ENCODE data around the gene NET1. TPM values are rescaled to one million over a fixed set of nuclear protein-coding genes. Genes with fewer than 3 reads are reported as not detected.

NET1 gene
- total RNA-seq, 1 donor from 2014 or later, result 47.5 TPM

GRCh38 chr10:5393529-5393928 lies 18.8 kb upstream of the NET1 start:
- H3K4me3 Mint-ChIP-seq (ENCODE audit: unreplicated experiment), result no peak overlapping the region
- TF ChIP-seq CTCF (IDR thresholded peaks at IDR 0.05), result no peak

GRCh38 chr10:5395168-5395567 lies 17.2 kb upstream of the NET1 start:
- H3K9me3 Mint-ChIP-seq (ENCODE audit: low read depth), result peaks cover 31% of the 10 kb centered on the region
- no peak for TF ChIP-seq CTCF (IDR thresholded peaks at IDR 0.05)
- DNase-seq (ENCODE audit: low spot score), result no peak
- peaks cover 7% of the 10 kb centered on the region for H3K36me3 Mint-ChIP-seq (ENCODE audit: low read depth)
- no peak overlapping the region for H3K27ac Mint-ChIP-seq (ENCODE audit: unreplicated experiment)
- H3K4me3 Mint-ChIP-seq (ENCODE audit: unreplicated experiment), result no peak overlapping the region
- no peaks in the 10 kb centered on the region for H3K4me1 Mint-ChIP-seq (ENCODE audit: low read depth)
- peaks cover 21% of the 10 kb centered on the region for H3K27me3 Mint-ChIP-seq (ENCODE audit: low read depth)

More at GRCh38 chr10:5393529-5393928, 18.8 kb upstream of the NET1 start:
- Mint-ChIP-seq H3K27me3 (ENCODE audit: low read depth) (peaks cover 9% of the 10 kb centered on the region), H3K4me1 (ENCODE audit: low read depth) (no peaks in the 10 kb centered on the region), H3K36me3 (ENCODE audit: low read depth) (peaks cover 11% of the 10 kb centered on the region), H3K9me3 (ENCODE audit: low read depth) (peaks cover 44% of the 10 kb centered on the region), H3K27ac (ENCODE audit: unreplicated experiment) (no peak overlapping the region)
- no peak for DNase-seq (ENCODE audit: low spot score)

- no peak for DNase-seq (ENCODE audit: low spot score)
These were observed 15.6 kb upstream of the NET1 start for GRCh38 chr10:5396556-5397300.

GRCh38 chr10:5399332-5399731 lies 13.0 kb upstream of the NET1 start:
- Mint-ChIP-seq H3K27ac (ENCODE audit: unreplicated experiment) (no peak overlapping the region), H3K27me3 (ENCODE audit: low read depth) (peaks cover 35% of the 10 kb centered on the region), H3K9me3 (ENCODE audit: low read depth) (peaks cover 3% of the 10 kb centered on the region), H3K4me1 (ENCODE audit: low read depth) (no peaks in the 10 kb centered on the region), H3K36me3 (ENCODE audit: low read depth) (peaks cover 1% of the 10 kb centered on the region), H3K4me3 (ENCODE audit: unreplicated experiment) (no peak overlapping the region)
- DNase-seq (ENCODE audit: low spot score), result no peak
- no peak for TF ChIP-seq CTCF (IDR thresholded peaks at IDR 0.05)

More at GRCh38 chr10:5396556-5397300, 15.6 kb upstream of the NET1 start:
- Mint-ChIP-seq H3K36me3 (ENCODE audit: low read depth) (peaks cover 4% of the 10 kb centered on the region), H3K27me3 (ENCODE audit: low read depth) (peaks cover 26% of the 10 kb centered on the region), H3K27ac (ENCODE audit: unreplicated experiment) (no peak overlapping the region), H3K4me3 (ENCODE audit: unreplicated experiment) (no peak overlapping the region), H3K4me1 (ENCODE audit: low read depth) (no peaks in the 10 kb centered on the region), H3K9me3 (ENCODE audit: low read depth) (peaks cover 15% of the 10 kb centered on the region)
- no peak for TF ChIP-seq CTCF (IDR thresholded peaks at IDR 0.05)

GRCh38 chr10:5400468-5401240 lies 11.7 kb upstream of the NET1 start:
- no peak for DNase-seq (ENCODE audit: low spot score)
- Mint-ChIP-seq H3K9me3 (ENCODE audit: low read depth) (peaks cover 3% of the 10 kb centered on the region), H3K36me3 (ENCODE audit: low read depth) (peaks cover 1% of the 10 kb centered on the region), H3K27me3 (ENCODE audit: low read depth) (peaks cover 37% of the 10 kb centered on the region), H3K4me3 (ENCODE audit: unreplicated experiment) (no peak overlapping the region), H3K4me1 (ENCODE audit: low read depth) (no peaks in the 10 kb centered on the region), H3K27ac (ENCODE audit: unreplicated experiment) (no peak overlapping the region)
- no peak for TF ChIP-seq CTCF (IDR thresholded peaks at IDR 0.05)
